OCI-LY1 (cell line): ENCODE measurements around the gene CBFA2T3.

Experiments used
- H2AFZ ChIP-seq: fragments of 200-600 bp; sonication (generic), shearing (Covaris generic); 2 replicates; pipeline ENCODE4 v1.6.0; 2014; ENCODE audit warnings: antibody characterized with exemption, mild to moderate bottlenecking, low read length
- H3F3A ChIP-seq: fragments of 200-600 bp; sonication (generic), shearing (Covaris generic); 2 replicates; pipeline ENCODE4 v1.6.0; 2014; ENCODE audit warnings: mild to moderate bottlenecking, antibody characterized with exemption, low read length, moderate library complexity; ENCODE audit not compliant: insufficient read depth
- H3K27ac ChIP-seq: fragments of 200-600 bp; sonication (generic); 2 replicates; pipeline ENCODE4 v1.5.1; 2014; ENCODE audit warnings: low read length, mixed run types, mild to moderate bottlenecking, low read depth; ENCODE audit not compliant: poor library complexity, severe bottlenecking
- H3K27me3 ChIP-seq: fragments of 200-600 bp; sonication (generic); 2 replicates; pipeline ENCODE4 v1.6.0; 2014; ENCODE audit warnings: antibody characterized with exemption, mild to moderate bottlenecking, low read length, moderate library complexity; ENCODE audit not compliant: insufficient read depth
- H3K36me3 ChIP-seq: fragments of 200-600 bp; sonication (generic); 2 replicates; pipeline ENCODE4 v1.6.1; 2014; ENCODE audit warnings: mild to moderate bottlenecking, antibody characterized with exemption, low read length, moderate library complexity, mixed read lengths; ENCODE audit not compliant: insufficient read depth
- H3K4me1 ChIP-seq: fragments of 200-600 bp; sonication (generic); 2 replicates; pipeline ENCODE4 v1.5.1; 2014; ENCODE audit warnings: mild to moderate bottlenecking, low read length, moderate library complexity; ENCODE audit not compliant: insufficient read depth, severe bottlenecking
- H3K4me2 ChIP-seq: fragments of 200-600 bp; sonication (generic), shearing (Covaris generic); 2 replicates; pipeline ENCODE4 v1.6.1; 2014; ENCODE audit warnings: low read length
- H3K4me3 ChIP-seq: fragments of 200-600 bp; sonication (generic); 2 replicates; pipeline ENCODE4 v1.5.1; 2014; ENCODE audit warnings: low read length, low read depth, mild to moderate bottlenecking, mixed read lengths; ENCODE audit not compliant: poor library complexity, severe bottlenecking
- H3K79me2 ChIP-seq: fragments of 200-600 bp; shearing (Covaris generic); 2 replicates; pipeline ENCODE4 v1.6.1; 2016; ENCODE audit warnings: mixed run types, low read length, mixed read lengths; ENCODE audit not compliant: insufficient read depth
- H3K9ac ChIP-seq: fragments of 200-600 bp; sonication (generic), shearing (Covaris generic); 2 replicates; pipeline ENCODE4 v1.6.1; 2014; ENCODE audit warnings: mild to moderate bottlenecking, low read length, mixed read lengths
- H3K9me2 ChIP-seq: fragments of 200-600 bp; sonication (generic), shearing (Covaris generic); 2 replicates; pipeline ENCODE4 v1.6.1; 2014; ENCODE audit warnings: low read depth, mild to moderate bottlenecking, low read length, mixed read lengths
- H3K9me3 ChIP-seq: fragments of 200-600 bp; shearing (Covaris generic); 2 replicates; pipeline ENCODE4 v1.6.1; 2014; ENCODE audit warnings: low read length, mixed read lengths
- H4K20me1 ChIP-seq: fragments of 200-600 bp; sonication (generic), shearing (Covaris generic); 2 replicates; pipeline ENCODE4 v1.6.0; 2016; ENCODE audit warnings: mild to moderate bottlenecking, low read length; ENCODE audit not compliant: insufficient read depth
- CTCF ChIP-seq: fragments of 200-600 bp; sonication (generic), shearing (Covaris generic); IDR thresholded peaks from 2 replicates; pipeline ENCODE4 v1.5.1; 2017; ENCODE audit warnings: mild to moderate bottlenecking, antibody characterized with exemption, low read length, moderate library complexity, mixed read lengths
- EZH2 ChIP-seq: fragments of 200-600 bp; sonication (generic), shearing (Covaris generic); IDR thresholded peaks from 2 replicates; pipeline ENCODE4 v1.8.0; 2017; ENCODE audit warnings: borderline replicate concordance, mixed run types, mild to moderate bottlenecking, antibody characterized with exemption, low read length, moderate library complexity, mixed read lengths

Gene CBFA2T3

GRCh38 chr16:88955906-88956305, 21.1 kb downstream of the CBFA2T3 start:
- Histone ChIP-seq H3K27me3 (no peaks in the 10 kb centered on the region), H3K27ac (no peak overlapping the region)
- TF ChIP-seq CTCF (no peak), EZH2 (no peak)

DNA sequence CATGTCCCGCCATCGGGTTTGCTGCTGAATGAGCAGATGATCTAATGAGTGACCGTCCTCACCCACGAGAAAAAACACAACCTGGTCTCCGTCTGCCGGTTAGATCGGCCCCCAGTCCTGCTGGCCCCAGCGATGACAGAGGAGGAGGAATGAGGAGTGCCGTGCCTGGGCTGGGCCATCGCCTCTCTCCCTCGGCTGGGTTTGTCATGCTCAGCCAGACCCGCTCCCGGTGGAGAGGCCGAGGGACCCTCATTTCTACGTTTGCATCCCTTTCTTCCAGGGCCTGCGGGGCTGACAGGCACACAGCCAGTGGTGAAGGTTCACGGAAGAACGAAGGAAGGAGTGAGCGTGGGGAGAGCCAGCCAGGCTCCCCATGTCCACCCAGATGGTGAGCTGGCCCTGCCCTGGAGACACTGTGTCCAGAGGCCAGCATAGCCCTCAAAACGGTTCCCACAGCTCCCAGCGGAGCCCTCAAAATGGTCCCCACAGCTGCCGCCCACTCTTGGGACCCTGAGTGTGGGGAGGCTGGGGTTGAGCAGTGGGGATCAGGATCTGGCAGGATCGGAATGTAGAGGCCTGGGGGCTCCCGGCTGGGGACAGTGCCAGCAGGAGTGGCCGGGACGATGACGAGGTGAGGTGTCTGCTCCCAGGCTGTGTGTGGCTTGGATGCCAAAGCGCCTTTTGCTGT, 23.9 kb downstream of the CBFA2T3 start:
- Histone ChIP-seq H3K9ac (no peak overlapping the region), H3F3A (no peaks in the 10 kb centered on the region), H2AFZ (no peak overlapping the region), H3K9me2 (no peaks in the 10 kb centered on the region), H3K4me3 (no peak overlapping the region), H3K27me3 (no peaks in the 10 kb centered on the region), H3K4me2 (no peak overlapping the region), H3K4me1 (no peaks in the 10 kb centered on the region), H3K36me3 (no peaks in the 10 kb centered on the region), H3K79me2 (no peaks in the 10 kb centered on the region), H3K9me3 (no peaks in the 10 kb centered on the region), H4K20me1 (no peaks in the 10 kb centered on the region), H3K27ac (no peak overlapping the region)
- TF ChIP-seq CTCF (no peak), EZH2 (no peak)

More at GRCh38 chr16:88955906-88956305, 21.1 kb downstream of the CBFA2T3 start:
- Histone ChIP-seq H3K79me2 (no peaks in the 10 kb centered on the region), H3K9me3 (no peaks in the 10 kb centered on the region), H2AFZ (no peak overlapping the region), H3K36me3 (no peaks in the 10 kb centered on the region), H3K4me3 (no peak overlapping the region), H3K4me2 (no peak overlapping the region), H3K9me2 (no peaks in the 10 kb centered on the region), H3K4me1 (no peaks in the 10 kb centered on the region), H4K20me1 (no peaks in the 10 kb centered on the region), H3F3A (no peaks in the 10 kb centered on the region), H3K9ac (no peak overlapping the region)

DNA sequence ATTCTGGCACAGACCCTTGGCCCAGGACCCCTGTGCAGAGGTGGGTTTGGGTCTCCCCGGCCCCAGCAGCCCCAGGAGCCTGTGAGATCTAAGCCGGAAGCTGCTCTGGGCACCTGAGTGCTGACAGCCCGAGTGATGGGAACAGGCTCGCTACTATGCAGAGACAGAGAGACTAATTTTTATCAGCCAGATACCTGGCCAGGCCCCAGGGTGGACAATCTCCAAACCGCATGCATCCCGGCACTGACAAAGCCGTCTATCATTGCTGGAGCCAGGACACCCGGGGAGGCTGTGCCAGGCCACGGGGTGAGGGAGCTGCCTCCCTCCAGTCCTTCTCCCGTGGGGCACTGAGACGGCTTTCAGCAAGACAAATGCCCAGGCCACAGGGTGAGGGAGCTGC, 25.0 kb downstream of the CBFA2T3 start:
- H3K4me1 ChIP-seq: no peaks in the 10 kb centered on the region

More for the DNA sequence above, 25.0 kb downstream of the CBFA2T3 start:
- Histone ChIP-seq H4K20me1 (no peaks in the 10 kb centered on the region), H3K79me2 (no peaks in the 10 kb centered on the region), H3F3A (no peaks in the 10 kb centered on the region), H3K36me3 (no peaks in the 10 kb centered on the region), H3K4me2 (no peak overlapping the region), H3K27me3 (no peaks in the 10 kb centered on the region), H3K4me3 (no peak overlapping the region), H3K27ac (no peak overlapping the region), H2AFZ (no peak overlapping the region), H3K9ac (no peak overlapping the region), H3K9me3 (no peaks in the 10 kb centered on the region), H3K9me2 (no peaks in the 10 kb centered on the region)
- TF ChIP-seq EZH2 (no peak), CTCF (no peak)
